ENCODE measurements around the gene DDR1.

The DDR1 gene

GRCh38 chr6:30881392-30882203, 2.7 kb upstream of the DDR1 start:
- DNase-seq, result no peak

- no peak for DNase-seq
Measured at GRCh38 chr6:30882204-30882758, 2.0 kb upstream of the DDR1 start.

GRCh38 chr6:30882759-30883684, 1.3 kb upstream of the DDR1 start:
- DNase-seq, result no peak

GRCh38 chr6:30884521-30885480, 482 bp downstream of the DDR1 start:
- DNase-seq, result no peak

GRCh38 chr6:30885481-30885998, 1.2 kb downstream of the DDR1 start:
- DNase-seq, result no peak

GRCh38 chr6:30885999-30886896, 1.9 kb downstream of the DDR1 start:
- DNase-seq, result no peak

- DNase-seq, result no peak
Measured at GRCh38 chr6:30886897-30887255, 2.6 kb downstream of the DDR1 start.

- no peak for DNase-seq
Measured at GRCh38 chr6:30887901-30888815, 3.8 kb downstream of the DDR1 start.

- no peak for DNase-seq
Measured at GRCh38 chr6:30888816-30889495, 4.6 kb downstream of the DDR1 start.

GRCh38 chr6:30889496-30889885, 5.2 kb downstream of the DDR1 start:
- DNase-seq, result no peak

- DNase-seq, result no peak
Measured at GRCh38 chr6:30889921-30890645, 5.8 kb downstream of the DDR1 start.

GRCh38 chr6:30890646-30891449, 6.5 kb downstream of the DDR1 start:
- no peak for DNase-seq

GRCh38 chr6:30891450-30891723, 7.1 kb downstream of the DDR1 start:
- no peak for DNase-seq

- DNase-seq, result no peak
Measured at GRCh38 chr6:30891816-30892538, 7.7 kb downstream of the DDR1 start.

GRCh38 chr6:30893001-30893591, 8.8 kb downstream of the DDR1 start:
- no peak for DNase-seq

- DNase-seq, result no peak
Measured at GRCh38 chr6:30893666-30894065, 9.3 kb downstream of the DDR1 start.

- DNase-seq, result no peak
Measured at GRCh38 chr6:30894381-30894780, 10.1 kb downstream of the DDR1 start.
